H7 (cell line): ENCODE results near the gene PSME3. TPM values are rescaled to one million over a fixed set of nuclear protein-coding genes. Genes with fewer than 3 reads are reported as not detected.
A peak's percentile ranks its signal among the peaks of the same experiment; 100 is the strongest.
"Not testable (repeated sequence)": the region's sequence is repeated elsewhere in the genome, so short reads cannot be mapped to it uniquely, and the experiment has no call there.

Source experiments
- DNase-seq: peaks from one replicate; pipeline ENCODE4 v3.0.0; 2012
- H3K27me3 ChIP-seq: 2 replicates; pipeline ENCODE4 v1.6.0; 2011; ENCODE audit warnings: mild to moderate bottlenecking, low read length; ENCODE audit not compliant: control insufficient read depth, insufficient read depth
- H3K36me3 ChIP-seq: replicated peaks from 2 replicates; pipeline ENCODE4 v1.5.1; 2011; ENCODE audit warnings: low read length; ENCODE audit not compliant: control insufficient read depth, insufficient read depth
- H3K4me3 ChIP-seq: 2 replicates; pipeline ENCODE4 v1.5.1; 2011; ENCODE audit warnings: low read depth, mild to moderate bottlenecking, control low read depth, low read length, moderate library complexity; ENCODE audit not compliant: insufficient read depth
- total RNA-seq: library from RNA; depleted of rRNA; stranded (reverse); fragments of >200 nt; shearing (Covaris generic); gene quantifications from 2 replicates; pipeline ENCODE4 v1.2.3, GENCODE V29; 2014; rRNA removed

The PSME3 gene
- total RNA-seq, 1 experiment from 2014 or later, result 121 TPM

DNA sequence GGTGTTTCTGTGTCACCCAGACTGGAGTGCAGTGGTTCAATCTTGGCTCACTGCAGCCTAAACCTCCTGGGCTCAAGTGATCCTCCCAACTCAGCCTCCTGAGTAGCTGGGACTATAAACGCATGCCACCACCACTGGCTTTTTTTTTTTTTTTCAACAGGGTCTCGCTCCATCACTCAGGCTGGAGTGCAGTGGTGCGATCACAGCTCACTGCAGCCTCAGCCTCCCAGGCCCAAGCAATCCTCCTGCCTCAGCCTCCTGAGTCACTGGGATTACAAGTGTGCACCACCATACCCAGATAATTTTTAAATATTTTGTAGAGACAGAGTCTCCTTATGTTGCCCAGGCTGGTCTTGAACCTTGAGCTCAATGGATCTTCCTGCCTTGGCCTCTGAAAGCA lies 52.6 kb downstream of the PSME3 start:
- not testable (repeated sequence) for H3K27me3 ChIP-seq, H3K36me3 ChIP-seq, H3K4me3 ChIP-seq, DNase-seq

DNA sequence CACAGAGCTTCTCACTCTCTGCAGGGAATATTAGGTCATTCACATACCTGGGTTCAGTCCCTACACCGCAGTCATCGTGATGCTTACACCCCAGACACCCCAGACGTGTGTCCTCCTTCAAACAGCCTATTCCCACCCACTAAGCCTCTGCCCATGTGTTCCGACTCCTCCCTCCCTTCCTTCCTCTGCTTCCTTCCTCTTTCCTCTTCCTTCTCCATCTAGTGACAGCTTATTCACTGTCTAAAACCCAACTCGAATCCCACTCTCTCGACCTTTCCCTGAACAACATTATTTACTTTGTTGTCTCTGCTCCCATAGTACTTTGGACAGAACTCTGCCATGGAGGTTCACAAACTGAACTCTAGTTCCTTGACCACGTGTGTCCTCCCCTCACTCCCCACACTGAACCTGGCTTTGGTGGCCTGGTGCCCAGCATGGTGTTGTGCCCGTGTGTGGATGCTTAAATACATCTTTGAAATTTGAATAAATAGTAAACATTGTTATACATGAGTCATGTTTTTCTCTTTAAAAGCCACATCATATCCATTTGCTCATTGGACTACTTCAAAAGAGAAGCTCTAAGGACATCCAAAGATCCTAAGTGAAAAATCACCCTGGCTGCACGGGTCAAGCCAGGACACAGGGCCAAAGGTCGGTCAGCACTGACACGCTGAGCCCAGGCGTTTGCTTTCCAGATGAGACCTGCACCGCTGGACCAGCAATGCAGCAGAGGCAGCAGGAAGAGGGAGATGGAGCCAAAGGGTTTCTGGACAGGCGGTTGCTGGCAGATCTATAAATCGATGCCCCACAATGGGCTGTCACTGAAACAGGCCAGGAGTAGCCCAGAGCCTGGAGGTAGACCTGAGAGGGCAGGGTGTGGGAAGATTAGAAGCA lies 53.3 kb downstream of the PSME3 start:
- DNase-seq, result no peak
- no peaks in the 10 kb centered on the region for H3K36me3 ChIP-seq
- no peak overlapping the region for H3K4me3 ChIP-seq
- H3K27me3 ChIP-seq, result no peaks in the 10 kb centered on the region

DNA sequence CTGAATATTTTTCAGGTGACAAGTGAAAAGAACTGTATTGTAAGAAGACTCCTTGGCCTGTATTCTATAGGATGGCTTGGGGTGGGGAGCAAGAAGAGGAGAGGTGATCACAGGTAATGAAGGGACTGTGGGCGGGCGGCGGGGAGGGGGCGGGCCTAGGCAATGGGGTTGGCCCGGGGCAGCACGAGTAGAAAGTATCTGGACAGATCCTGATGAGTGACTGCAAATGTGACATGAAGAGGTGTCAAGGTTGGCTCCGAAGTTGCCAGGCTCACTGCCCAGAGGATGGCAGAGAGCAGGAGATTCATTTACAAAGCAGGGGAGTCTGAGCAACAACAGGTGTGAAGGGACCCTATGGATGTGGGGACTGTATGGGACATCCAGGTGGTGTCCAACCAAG lies 56.6 kb downstream of the PSME3 start:
- Histone ChIP-seq H3K4me3 (no peak overlapping the region), H3K36me3 (no peaks in the 10 kb centered on the region), H3K27me3 (no peaks in the 10 kb centered on the region)
- DNase-seq, result no peak

DNA sequence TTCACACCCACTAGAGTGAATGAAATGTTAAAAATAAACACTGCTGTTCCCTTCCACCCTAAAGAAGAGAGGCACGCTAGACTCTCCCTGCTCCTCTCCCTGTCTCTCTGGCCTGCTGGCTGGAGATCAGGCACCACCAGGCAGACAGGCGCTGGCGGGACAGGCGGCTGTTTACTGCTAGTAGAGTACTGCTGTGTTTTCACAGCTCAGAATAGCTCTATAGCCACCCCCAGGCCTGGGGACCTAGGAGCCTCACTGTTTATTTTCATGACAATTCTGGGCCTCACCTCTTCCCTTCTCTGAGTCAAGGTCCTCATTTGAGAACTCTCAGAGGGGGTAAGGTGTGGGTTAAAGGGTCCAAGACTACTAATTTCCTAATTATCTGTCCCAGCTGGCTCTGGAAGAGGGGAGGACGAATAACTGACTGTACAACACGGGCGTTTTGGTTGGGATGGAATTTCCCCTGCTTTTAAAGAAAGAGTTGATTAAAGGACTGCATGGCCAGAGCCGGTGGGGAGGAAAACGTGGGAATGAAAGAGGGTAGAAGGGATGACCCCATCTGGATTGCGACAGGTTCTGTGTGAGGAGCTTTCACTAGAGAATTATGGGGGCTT lies 58.4 kb downstream of the PSME3 start:
- Histone ChIP-seq H3K27me3 (no peaks in the 10 kb centered on the region), H3K36me3 (no peaks in the 10 kb centered on the region), H3K4me3 (no peak overlapping the region)
- DNase-seq, result peak; percentile 70

DNA sequence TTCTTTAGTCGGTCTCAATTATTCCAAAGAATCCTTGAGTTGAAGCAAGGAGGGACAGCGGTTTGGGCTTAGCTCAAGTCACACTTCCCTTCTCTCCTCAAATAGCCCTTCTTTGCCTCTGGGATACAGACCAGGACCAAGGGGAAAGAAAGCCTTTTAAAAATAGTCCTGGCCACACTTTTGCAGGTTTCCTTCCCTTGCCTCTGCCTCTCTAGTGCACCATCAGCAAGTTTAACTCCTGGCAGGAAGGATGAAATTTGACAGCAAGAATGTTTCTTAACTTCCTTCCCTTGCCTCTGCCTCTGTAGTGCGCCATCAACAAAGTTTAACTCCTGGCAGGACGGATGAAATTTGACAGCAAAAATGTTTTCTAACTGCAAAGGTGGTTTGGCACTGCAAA lies 60.2 kb downstream of the PSME3 start:
- Histone ChIP-seq H3K4me3 (no peak overlapping the region), H3K36me3 (no peaks in the 10 kb centered on the region), H3K27me3 (no peaks in the 10 kb centered on the region)
- no peak for DNase-seq

Other genes starting within 250 kb of the PSME3 start
- 39.4 and 51.7 TPM in 2 replicates for gene RETREG3, start 224.0 kb upstream of the PSME3 start, total RNA-seq
- gene TUBG1, start 223.7 kb upstream of the PSME3 start, total RNA-seq, result 147 and 158 TPM in 2 replicates
- gene TUBG2, start 174.1 kb upstream of the PSME3 start, total RNA-seq, result 15.0 and 20.5 TPM in 2 replicates
- gene PLEKHH3, start 156.4 kb upstream of the PSME3 start, total RNA-seq, result 37.2 and 47.2 TPM in 2 replicates
- gene CCR10, start 151.6 kb upstream of the PSME3 start, total RNA-seq, result 4.8 and 6.2 TPM in 2 replicates
- 6.1 and 12.0 TPM in 2 replicates for gene CNTNAP1, start 150.9 kb upstream of the PSME3 start, total RNA-seq
- 13.9 and 26.4 TPM in 2 replicates for gene EZH1, start 88.4 kb upstream of the PSME3 start, total RNA-seq
- 10.8 and 13.5 TPM in 2 replicates for gene RAMP2, start 72.2 kb upstream of the PSME3 start, total RNA-seq
- gene VPS25, start 59.9 kb upstream of the PSME3 start, total RNA-seq, result 146 and 152 TPM in 2 replicates
- gene WNK4, start 52.8 kb upstream of the PSME3 start, total RNA-seq, result 0.24 and 0.44 TPM in 2 replicates
- gene COA3, start 34.7 kb upstream of the PSME3 start, total RNA-seq, result 75.9 and 89.7 TPM in 2 replicates
- gene CNTD1, start 34.5 kb upstream of the PSME3 start, total RNA-seq, result 0.17 TPM in 1 of 2 replicates, not detected in the other
- gene BECN1, start 9.1 kb upstream of the PSME3 start, total RNA-seq, result 52.4 and 55.6 TPM in 2 replicates
- gene AOC2, start 11.2 kb downstream of the PSME3 start, total RNA-seq, result 1.9 and 6.0 TPM in 2 replicates
- 0.31 and 3.5 TPM in 2 replicates for gene AOC3, start 17.8 kb downstream of the PSME3 start, total RNA-seq
- gene G6PC1, start 67.4 kb downstream of the PSME3 start, total RNA-seq, result not detected in 2 replicates
- 28.7 and 34.2 TPM in 2 replicates for gene AARSD1, start 131.1 kb downstream of the PSME3 start, total RNA-seq
- 1.0 and 2.7 TPM in 2 replicates for gene PTGES3L, start 146.7 kb downstream of the PSME3 start, total RNA-seq
- 7.7 and 8.3 TPM in 2 replicates for gene RUNDC1, start 147.2 kb downstream of the PSME3 start, total RNA-seq
- 1,832 and 1,859 TPM in 2 replicates for gene RPL27, start 165.0 kb downstream of the PSME3 start, total RNA-seq
- gene IFI35, start 173.4 kb downstream of the PSME3 start, total RNA-seq, result 3.9 and 6.2 TPM in 2 replicates
- gene VAT1, start 189.0 kb downstream of the PSME3 start, total RNA-seq, result 263 and 264 TPM in 2 replicates
- 25.3 and 25.9 TPM in 2 replicates for gene RND2, start 191.8 kb downstream of the PSME3 start, total RNA-seq